ENCODE data around the gene PRF1. TPM values are rescaled to one million over a fixed set of nuclear protein-coding genes. Genes with fewer than 3 reads are reported as not detected.

The PRF1 gene
- total RNA-seq, 1 donor from 2014 or later: not detected

GRCh38 chr10:70576803-70577517 lies 25.6 kb downstream of the PRF1 start:
- DNase-seq (ENCODE audit: low read depth): peak; percentile 67

GRCh38 chr10:70575874-70576802 lies 26.4 kb downstream of the PRF1 start:
- DNase-seq (ENCODE audit: low read depth): peak; percentile 93

DNA sequence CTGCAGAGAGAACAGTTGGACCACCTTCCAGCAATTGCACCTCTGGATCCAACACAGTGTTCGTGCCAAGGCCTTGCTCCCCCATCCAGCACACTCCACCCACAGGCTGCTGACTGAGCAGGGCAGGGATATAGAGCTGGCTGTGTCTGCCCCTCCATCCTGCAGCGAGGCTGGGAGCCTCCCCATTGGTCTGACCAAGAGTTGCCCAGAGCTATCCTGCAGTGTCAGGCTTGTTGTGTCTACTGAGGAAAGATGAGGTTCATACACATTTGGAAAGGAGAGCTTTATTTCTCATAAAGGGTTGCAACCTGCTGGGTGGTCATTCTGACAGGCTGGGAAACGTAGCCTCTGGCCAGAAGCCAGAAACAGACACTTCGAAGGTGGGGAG lies 27.1 kb downstream of the PRF1 start:
- DNase-seq (ENCODE audit: low read depth): no peak

GRCh38 chr10:70573599-70574506 lies 28.7 kb downstream of the PRF1 start:
- no peak for DNase-seq (ENCODE audit: low read depth)

DNA sequence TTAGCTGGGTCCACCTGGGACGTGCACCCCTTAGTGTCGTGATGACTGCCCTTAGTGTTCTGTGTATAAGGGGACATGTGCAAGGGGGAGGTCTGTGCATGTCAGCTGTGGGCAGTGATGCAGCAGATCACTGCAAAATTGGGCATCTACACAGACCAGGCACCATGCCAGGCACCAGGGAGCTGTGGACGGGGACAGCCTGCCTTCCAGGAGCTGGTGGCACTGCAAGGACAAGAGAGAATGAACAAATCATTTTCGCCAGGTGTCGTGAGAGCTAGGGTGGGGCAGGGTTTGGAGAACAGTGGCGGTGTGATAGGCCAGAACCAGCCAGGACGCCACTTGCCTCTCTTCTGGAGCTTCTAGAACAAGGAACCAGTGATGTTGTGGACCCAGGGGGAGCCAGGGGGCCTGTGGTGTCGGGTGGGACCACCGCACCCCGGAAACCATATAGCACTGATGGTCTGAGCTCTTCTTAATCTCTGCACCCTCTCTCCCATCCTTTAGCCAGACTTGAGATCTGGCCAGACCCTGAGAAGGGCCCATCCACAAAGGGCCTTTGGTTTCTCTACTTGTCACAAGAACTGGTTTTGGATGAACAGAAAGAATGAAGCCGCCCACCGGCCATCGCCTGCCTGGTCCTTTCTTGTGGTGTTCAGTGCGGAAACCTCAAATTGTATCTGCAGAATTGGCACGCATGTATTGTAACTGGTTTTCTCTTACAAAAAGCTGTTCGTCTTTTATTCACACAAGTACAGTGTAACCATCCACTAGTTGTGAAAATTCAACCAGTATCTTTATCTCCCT lies 30.7 kb downstream of the PRF1 start:
- no peak for DNase-seq (ENCODE audit: low read depth)

GRCh38 chr10:70571236-70571635 lies 31.3 kb downstream of the PRF1 start:
- no peak for DNase-seq (ENCODE audit: low read depth)

GRCh38 chr10:70568781-70569495 lies 33.6 kb downstream of the PRF1 start:
- no peak for DNase-seq (ENCODE audit: low read depth)

DNA sequence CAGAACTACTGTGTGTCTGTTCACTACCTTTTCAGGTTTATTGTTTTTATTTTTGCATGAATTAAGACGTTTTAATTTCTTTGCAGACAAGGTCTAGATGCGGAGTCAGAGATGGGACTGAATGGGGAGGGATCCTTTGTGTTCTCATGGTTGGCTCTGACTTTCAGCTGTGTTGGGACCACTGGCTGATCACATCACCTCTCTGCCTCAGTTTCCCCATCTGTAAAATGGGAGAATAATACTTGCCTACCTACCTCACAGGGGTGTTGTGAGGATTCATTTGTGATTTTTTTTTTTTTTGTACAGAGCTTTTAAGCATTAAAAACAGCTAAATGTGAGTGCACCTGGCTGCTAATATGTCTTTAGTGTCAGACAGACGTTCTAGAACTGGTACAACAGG lies 34.4 kb downstream of the PRF1 start:
- no peak for DNase-seq (ENCODE audit: low read depth)

DNA sequence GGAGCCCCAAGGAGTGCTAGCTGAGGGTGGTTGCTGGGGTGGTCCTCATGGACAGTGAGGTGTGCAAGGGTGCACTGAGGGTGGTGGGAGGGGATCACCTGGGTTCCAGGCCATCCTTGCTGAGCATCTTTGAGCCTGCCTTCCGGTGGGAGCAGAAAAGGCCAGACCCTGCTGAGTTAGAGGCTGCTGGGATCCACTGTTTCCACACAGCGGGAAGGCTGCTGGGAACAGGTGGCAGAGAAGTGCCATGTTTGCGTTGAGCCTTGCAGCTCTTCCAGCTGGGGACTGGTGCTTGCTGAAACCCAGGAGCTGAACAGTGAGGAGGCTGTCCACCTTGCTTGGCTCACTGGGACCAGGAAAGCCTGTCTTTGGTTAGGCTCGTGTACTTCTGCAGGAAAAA lies 34.9 kb downstream of the PRF1 start:
- no peak for DNase-seq (ENCODE audit: low read depth)

GRCh38 chr10:70566515-70567290 lies 35.8 kb downstream of the PRF1 start:
- DNase-seq (ENCODE audit: low read depth): no peak

DNA sequence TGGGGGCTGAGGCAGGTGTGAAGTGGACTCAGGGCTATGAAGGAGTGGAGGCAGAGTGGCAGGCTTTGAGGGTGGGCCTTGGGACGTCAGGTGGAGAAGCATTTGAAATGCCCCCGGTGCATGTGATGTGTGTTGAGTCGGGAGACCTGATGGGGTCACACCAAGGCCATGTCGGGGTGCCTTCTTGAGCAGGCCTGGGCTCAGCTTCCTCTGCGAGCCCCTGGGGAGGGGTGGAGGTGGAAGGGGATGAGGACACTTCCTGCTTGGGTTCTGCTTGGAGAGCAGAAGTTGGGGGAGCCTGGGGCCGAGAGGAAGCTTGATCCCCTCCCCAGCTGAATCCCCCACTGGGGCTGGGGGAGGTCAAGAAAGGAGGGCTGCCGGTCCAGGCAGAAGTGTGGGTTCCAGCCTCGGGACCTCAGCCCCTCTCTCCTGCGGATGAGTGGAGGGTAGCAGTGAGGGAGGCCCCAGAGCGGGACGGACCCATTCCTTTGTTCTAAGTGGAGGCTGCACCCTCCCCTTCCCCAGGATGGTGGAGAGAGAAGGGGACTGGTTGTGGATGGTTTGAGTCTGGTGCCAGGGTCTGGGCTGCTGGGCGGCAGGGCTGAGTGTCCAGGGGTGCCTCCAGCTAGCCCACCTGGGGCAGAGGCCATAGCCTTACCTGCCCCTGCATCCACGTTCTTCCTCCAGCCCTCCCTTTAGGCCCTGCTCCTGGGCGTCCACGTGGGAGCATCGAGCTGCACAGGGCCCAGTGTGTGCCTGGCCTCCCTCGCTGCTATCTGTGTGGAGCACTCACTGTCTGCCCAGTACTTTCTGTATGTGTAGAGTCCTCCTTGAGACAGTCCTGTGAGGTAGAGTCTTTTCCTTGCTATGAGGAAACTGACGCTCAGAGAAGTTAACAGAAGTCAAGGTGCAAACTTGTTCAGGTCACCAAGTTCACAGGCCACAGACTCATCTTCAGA lies 36.7 kb downstream of the PRF1 start:
- no peak for DNase-seq (ENCODE audit: low read depth)

GRCh38 chr10:70564901-70565351 lies 37.6 kb downstream of the PRF1 start:
- no peak for DNase-seq (ENCODE audit: low read depth)

DNA sequence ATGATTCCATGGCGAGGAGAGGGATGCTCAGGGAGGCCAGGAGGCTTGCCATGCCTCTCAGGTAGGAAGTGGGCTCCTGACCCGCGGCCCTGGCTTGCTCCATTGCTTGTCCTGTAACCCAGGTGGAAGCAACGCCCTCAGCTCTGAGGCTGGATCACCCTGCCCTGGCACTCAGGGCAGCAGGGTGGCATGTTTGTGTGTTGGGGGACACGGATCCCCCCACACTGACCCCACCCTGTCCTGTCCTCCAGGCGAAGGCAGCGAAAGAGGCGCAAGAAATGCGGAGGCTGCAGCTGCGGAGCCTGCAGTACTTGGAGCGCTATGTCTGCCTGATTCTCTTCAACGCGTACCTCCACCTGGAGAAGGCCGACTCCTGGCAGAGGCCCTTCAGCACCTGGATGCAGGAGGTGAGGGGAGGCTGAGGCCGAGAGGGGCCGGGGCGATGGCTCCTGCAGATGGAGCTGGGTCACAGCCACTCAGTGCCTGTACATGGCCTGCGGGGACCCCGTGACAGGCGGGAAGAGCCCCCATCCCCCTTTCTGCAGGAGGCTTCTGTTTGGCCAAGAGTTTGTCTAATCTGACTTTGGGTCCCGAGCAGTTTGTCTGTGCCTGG lies 38.3 kb downstream of the PRF1 start:
- DNase-seq (ENCODE audit: low read depth): no peak

DNA sequence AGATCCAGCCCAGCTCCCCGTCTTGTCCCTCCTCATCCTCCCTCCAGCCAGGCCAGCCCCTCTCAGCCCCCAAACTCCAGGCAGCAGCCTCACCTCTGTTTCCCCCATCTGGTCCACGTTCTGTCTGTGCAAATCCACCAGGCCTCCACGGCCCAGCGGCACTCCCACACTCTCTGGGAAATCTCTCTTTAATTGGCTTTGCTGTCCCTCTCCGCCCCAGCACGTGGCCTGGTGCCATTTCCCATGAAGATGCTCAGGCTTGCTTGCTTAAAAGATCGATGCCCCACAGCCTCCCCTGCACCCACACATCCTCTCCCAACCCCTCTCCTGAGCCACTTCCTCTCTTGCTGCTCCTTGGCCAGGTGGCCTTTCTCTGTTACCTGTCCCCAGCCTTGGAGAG lies 39.3 kb downstream of the PRF1 start:
- DNase-seq (ENCODE audit: low read depth): no peak

DNA sequence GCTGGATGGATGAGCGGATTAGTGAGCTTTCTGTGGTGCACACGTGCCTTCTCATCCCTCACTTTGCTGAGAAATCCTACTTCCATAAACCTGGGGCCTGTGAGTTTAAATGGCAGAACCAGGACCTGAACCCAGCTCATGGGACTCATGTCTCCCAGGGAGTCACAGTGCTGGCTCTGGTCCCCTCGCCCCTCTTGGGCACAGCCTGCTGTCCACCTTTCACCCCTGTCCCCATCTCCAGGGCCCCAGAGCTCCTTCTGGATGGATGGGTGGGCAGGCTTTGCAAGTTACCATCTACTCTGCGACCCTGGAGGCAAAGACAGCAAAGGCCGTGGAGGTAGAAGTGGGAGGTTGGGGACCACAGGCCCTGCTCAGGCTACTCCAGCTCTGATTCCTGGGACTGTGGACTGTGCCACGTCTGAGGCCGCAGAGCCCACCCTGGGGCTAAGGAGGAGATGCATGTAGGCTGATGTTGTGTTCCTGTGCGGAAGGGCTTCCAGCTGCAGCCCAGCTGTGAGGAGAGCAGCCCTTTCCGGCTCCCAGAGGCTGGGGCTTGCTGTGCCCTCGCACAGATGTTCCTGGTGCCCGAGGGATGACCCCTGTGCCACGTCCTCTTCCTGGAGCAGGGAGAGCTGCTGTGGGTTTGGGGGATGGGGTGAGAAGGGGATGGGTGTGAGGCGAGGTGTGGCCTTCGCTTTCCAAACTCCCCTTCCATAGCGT lies 40.3 kb downstream of the PRF1 start:
- DNase-seq (ENCODE audit: low read depth): no peak

GRCh38 chr10:70561558-70561957 lies 41.0 kb downstream of the PRF1 start:
- no peak for DNase-seq (ENCODE audit: low read depth)

- no peak for DNase-seq (ENCODE audit: low read depth)
Observed at GRCh38 chr10:70561070-70561469, 41.5 kb downstream of the PRF1 start.

Data from renal cortical epithelial cell (primary cell).